MM.1S (cell line): ENCODE data around the gene PEDS1.

Experiments used
- EZH2 ChIP-seq: fragments of 300-600 bp; sonication (generic); optimal IDR thresholded peaks from 2 replicates; pipeline ENCODE3; 2017; ENCODE audit warnings: low read depth, mild to moderate bottlenecking, antibody characterized with exemption, low read length, mixed read lengths
- EZH2phosphoT487 ChIP-seq: fragments of 300-600 bp; sonication (generic); IDR thresholded peaks from 2 replicates; pipeline ENCODE4 v1.6.1; 2018; ENCODE audit warnings: antibody characterized with exemption, low read length
- TF ChIP-seq, protein P1 (sequence below): fragments of 300-600 bp; sonication (generic); IDR thresholded peaks from 2 replicates; pipeline ENCODE4 v1.5.1; 2016; ENCODE audit warnings: antibody characterized with exemption, low read length, mixed read lengths

DNA sequence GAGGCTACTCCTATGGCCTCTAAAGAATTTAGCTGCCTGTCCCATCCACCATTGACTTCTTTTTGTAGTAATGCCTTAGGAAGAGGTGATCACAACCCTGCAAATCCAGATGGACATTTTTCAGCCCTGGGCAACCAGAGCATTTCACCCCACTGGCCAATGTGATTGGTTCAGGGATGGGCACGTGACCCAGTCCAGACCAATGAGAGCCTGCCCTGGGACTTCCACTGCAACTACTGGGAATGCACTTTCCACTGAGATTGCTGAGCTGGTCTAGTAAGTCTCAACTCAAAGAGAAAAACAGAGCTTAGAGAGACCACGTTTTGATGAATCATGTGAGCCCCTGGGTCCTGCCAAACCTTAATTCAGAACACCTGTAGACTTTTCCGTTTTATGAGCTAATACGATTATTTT is 31.7 kb downstream of the PEDS1 start:
- TF ChIP-seq, protein P1, sequence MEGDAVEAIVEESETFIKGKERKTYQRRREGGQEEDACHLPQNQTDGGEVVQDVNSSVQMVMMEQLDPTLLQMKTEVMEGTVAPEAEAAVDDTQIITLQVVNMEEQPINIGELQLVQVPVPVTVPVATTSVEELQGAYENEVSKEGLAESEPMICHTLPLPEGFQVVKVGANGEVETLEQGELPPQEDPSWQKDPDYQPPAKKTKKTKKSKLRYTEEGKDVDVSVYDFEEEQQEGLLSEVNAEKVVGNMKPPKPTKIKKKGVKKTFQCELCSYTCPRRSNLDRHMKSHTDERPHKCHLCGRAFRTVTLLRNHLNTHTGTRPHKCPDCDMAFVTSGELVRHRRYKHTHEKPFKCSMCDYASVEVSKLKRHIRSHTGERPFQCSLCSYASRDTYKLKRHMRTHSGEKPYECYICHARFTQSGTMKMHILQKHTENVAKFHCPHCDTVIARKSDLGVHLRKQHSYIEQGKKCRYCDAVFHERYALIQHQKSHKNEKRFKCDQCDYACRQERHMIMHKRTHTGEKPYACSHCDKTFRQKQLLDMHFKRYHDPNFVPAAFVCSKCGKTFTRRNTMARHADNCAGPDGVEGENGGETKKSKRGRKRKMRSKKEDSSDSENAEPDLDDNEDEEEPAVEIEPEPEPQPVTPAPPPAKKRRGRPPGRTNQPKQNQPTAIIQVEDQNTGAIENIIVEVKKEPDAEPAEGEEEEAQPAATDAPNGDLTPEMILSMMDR: no peak
- TF ChIP-seq EZH2phosphoT487 (no peak), EZH2 (no peak)
